WTC11 (cell line): ENCODE results near the gene GINS1. TPM values are rescaled to one million over a fixed set of nuclear protein-coding genes. Genes with fewer than 3 reads are reported as not detected.

ENCODE experiments used
- ATAC-seq: fragments of 200-7000 bp; cut with Tn5 transposase; 2 replicates; pipeline ENCODE4 v1.10.0; 2021; ENCODE audit warnings: mild to moderate bottlenecking, moderate library complexity
- CTCF ChIA-PET: fragments of 300-600 bp; sonication (Branson Sonifier 250); formaldehyde crosslinking; loops from one replicate; lab custom pipeline; 2021; ENCODE audit warnings: antibody characterized with exemption; lab: Charles Lee
- POLR2A ChIA-PET: fragments of 350-600 bp; sonication (Branson Sonifier 250); formaldehyde crosslinking; loops from one replicate; lab custom pipeline; 2021; ENCODE audit warnings: antibody characterized with exemption; lab: Charles Lee
- DNase-seq: peaks from one replicate; pipeline ENCODE4 v3.0.0; 2021; ENCODE audit warnings: low spot score
- H3K27ac Mint-ChIP-seq: 2 replicates; pipeline ENCODE4 v1.8.0; 2021; ENCODE audit warnings: mixed read lengths
- H3K27me3 Mint-ChIP-seq: 2 replicates; pipeline ENCODE4 v1.8.0; 2021; ENCODE audit warnings: low read depth, mild to moderate bottlenecking, moderate library complexity, mixed read lengths
- H3K36me3 Mint-ChIP-seq: 2 replicates; pipeline ENCODE4 v1.8.0; 2021; ENCODE audit warnings: mixed read lengths
- H3K4me1 Mint-ChIP-seq: 2 replicates; pipeline ENCODE4 v1.8.0; 2022; ENCODE audit warnings: mixed read lengths
- H3K4me3 Mint-ChIP-seq: 2 replicates; pipeline ENCODE4 v1.8.0; 2021; ENCODE audit warnings: mild to moderate bottlenecking, moderate library complexity, mixed read lengths
- H3K9me3 Mint-ChIP-seq: 2 replicates; pipeline ENCODE4 v1.8.0; 2021; ENCODE audit warnings: mixed read lengths
- CREB1 ChIP-seq: sonication (generic); formaldehyde crosslinking; IDR thresholded peaks from 2 replicates; pipeline ENCODE4 v1.8.0; 2023; ENCODE audit warnings: mild to moderate bottlenecking, missing genetic modification reagents
- CREM ChIP-seq: sonication (generic); formaldehyde crosslinking; IDR thresholded peaks from 2 replicates; pipeline ENCODE4 v1.8.1; 2022; ENCODE audit warnings: mild to moderate bottlenecking, missing genetic modification reagents, moderate library complexity
- JAZF1 ChIP-seq: fragments of 250-450 bp; sonication (Bioruptor Pico); IDR thresholded peaks from 2 replicates; pipeline ENCODE4 v1.9.0; 2021; ENCODE audit warnings: moderate library complexity, mild to moderate bottlenecking, inconsistent platforms
- NR2C2 ChIP-seq: sonication (generic); formaldehyde crosslinking; IDR thresholded peaks from 2 replicates; pipeline ENCODE4 v1.8.0; 2022; ENCODE audit warnings: mild to moderate bottlenecking, missing genetic modification reagents
- RELA ChIP-seq: sonication (generic); formaldehyde crosslinking; IDR thresholded peaks from 2 replicates; pipeline ENCODE4 v1.8.1; 2022; ENCODE audit warnings: missing genetic modification reagents, mild to moderate bottlenecking, borderline replicate concordance
- RORB ChIP-seq: fragments of 250-450 bp; sonication (Bioruptor Pico); IDR thresholded peaks from 2 replicates; pipeline ENCODE4 v1.9.0; 2021; ENCODE audit warnings: mild to moderate bottlenecking
- ZNF138 ChIP-seq: sonication (generic); formaldehyde crosslinking; conservative IDR thresholded peaks from 2 replicates; pipeline ENCODE4 v1.8.1; 2022; ENCODE audit warnings: mild to moderate bottlenecking, moderate library complexity, missing genetic modification reagents
- ZNF263 ChIP-seq: sonication (generic); formaldehyde crosslinking; IDR thresholded peaks from 2 replicates; pipeline ENCODE4 v1.8.1; 2022; ENCODE audit warnings: low read depth, mild to moderate bottlenecking, moderate library complexity, missing genetic modification reagents
- ZNF396 ChIP-seq: fragments of 250-450 bp; sonication (Bioruptor Pico); IDR thresholded peaks from 2 replicates; pipeline ENCODE4 v1.8.0; 2021; ENCODE audit warnings: mild to moderate bottlenecking, moderate library complexity, borderline replicate concordance
- ZNF416 ChIP-seq: fragments of 250-450 bp; sonication (Bioruptor Pico); IDR thresholded peaks from 2 replicates; pipeline ENCODE4 v1.9.0; 2021; ENCODE audit warnings: mild to moderate bottlenecking, inconsistent platforms
- ZNF423 ChIP-seq: fragments of 250-450 bp; sonication (Bioruptor Pico); IDR thresholded peaks from 2 replicates; pipeline ENCODE4 v2.1.2; 2022; ENCODE audit warnings: mild to moderate bottlenecking, moderate library complexity
- total RNA-seq: library from RNA; stranded (reverse); gene quantifications from 3 replicates; pipeline ENCODE4 v1.2.3, GENCODE V29; 2021
- TF ChIP-seq, protein P1 (sequence below): sonication (generic); formaldehyde crosslinking; IDR thresholded peaks from 2 replicates; pipeline ENCODE4 v1.8.1; 2023; ENCODE audit warnings: mild to moderate bottlenecking, missing genetic modification reagents
- TF ChIP-seq, protein P2 (sequence below): sonication (generic); formaldehyde crosslinking; IDR thresholded peaks from 2 replicates; pipeline ENCODE4 v1.8.1; 2022; ENCODE audit warnings: missing genetic modification reagents, borderline replicate concordance
- TF ChIP-seq, protein P3 (sequence below): fragments of 250-450 bp; sonication (Bioruptor Pico); IDR thresholded peaks from 2 replicates; pipeline ENCODE4 v1.9.0; 2021; ENCODE audit warnings: moderate library complexity, mild to moderate bottlenecking, inconsistent platforms, borderline replicate concordance
- TF ChIP-seq, protein P4 (sequence below): sonication (generic); formaldehyde crosslinking; IDR thresholded peaks from 2 replicates; pipeline ENCODE4 v1.8.0; 2023; ENCODE audit warnings: mild to moderate bottlenecking, missing genetic modification reagents
- TF ChIP-seq, protein P5 (sequence below): sonication (generic); formaldehyde crosslinking; conservative IDR thresholded peaks from 2 replicates; pipeline ENCODE4 v1.8.1; 2022; ENCODE audit warnings: mild to moderate bottlenecking, missing genetic modification reagents
- TF ChIP-seq, protein P6 (sequence below): sonication (generic); formaldehyde crosslinking; IDR thresholded peaks from 2 replicates; pipeline ENCODE4 v1.8.0; 2023; ENCODE audit warnings: missing genetic modification reagents
- TF ChIP-seq, protein P7 (sequence below): sonication (generic); formaldehyde crosslinking; IDR thresholded peaks from 2 replicates; pipeline ENCODE4 v1.8.0; 2023; ENCODE audit warnings: missing genetic modification reagents, mild to moderate bottlenecking, borderline replicate concordance

Gene GINS1
- total RNA-seq, 1 experiment from 2014 or later = 70.4 TPM

DNA sequence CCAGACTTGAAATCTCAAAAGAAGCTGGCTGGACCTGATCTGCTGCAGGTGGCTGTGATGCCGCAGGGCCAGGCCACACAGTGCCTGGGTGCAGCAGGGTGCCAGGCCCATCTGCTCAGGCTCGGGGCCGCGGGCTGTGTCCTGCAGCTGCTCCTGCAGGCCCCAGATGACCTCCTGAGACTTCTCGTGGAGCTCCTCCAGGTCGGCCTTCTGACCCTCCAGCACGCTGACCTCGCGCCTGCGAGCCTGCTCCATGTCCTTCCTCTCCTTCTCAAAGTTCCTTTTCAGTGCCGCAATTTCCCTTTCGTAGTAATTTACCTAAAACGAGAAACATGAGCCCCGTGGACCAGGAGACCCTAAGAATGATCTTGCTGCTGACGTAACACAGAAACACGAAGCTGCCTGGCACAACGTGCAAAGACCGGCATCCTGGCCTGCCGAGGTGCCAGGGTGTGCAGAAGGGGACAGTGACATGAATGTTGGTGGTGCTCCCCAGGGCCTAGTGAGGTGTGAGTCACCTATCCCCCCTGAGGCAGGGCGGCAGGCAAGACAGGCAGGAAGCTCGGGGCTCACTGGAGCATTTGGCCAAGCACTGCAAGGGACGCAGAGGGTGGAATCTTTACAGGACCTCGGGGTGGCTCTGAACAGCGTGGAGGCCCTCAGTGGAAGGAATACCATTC is 71.6 kb downstream of the GINS1 start:
- CTCF ChIA-PET = interaction anchor here (0.8 kb wide), 1 partner anchor 9 kb away, joined by 4 read pairs; no protein-coding TSS in a partner anchor
- H3K36me3 Mint-ChIP-seq = peaks cover 41% of the 10 kb centered on the region
- H3K27ac Mint-ChIP-seq = no peak overlapping the region
- no peak for TF ChIP-seq NR2C2 (CRISPR knock-in tag)
- TF ChIP-seq, protein P1, sequence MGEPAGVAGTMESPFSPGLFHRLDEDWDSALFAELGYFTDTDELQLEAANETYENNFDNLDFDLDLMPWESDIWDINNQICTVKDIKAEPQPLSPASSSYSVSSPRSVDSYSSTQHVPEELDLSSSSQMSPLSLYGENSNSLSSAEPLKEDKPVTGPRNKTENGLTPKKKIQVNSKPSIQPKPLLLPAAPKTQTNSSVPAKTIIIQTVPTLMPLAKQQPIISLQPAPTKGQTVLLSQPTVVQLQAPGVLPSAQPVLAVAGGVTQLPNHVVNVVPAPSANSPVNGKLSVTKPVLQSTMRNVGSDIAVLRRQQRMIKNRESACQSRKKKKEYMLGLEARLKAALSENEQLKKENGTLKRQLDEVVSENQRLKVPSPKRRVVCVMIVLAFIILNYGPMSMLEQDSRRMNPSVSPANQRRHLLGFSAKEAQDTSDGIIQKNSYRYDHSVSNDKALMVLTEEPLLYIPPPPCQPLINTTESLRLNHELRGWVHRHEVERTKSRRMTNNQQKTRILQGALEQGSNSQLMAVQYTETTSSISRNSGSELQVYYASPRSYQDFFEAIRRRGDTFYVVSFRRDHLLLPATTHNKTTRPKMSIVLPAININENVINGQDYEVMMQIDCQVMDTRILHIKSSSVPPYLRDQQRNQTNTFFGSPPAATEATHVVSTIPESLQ (CRISPR knock-in tag) = no peak
- TF ChIP-seq, protein P2, sequence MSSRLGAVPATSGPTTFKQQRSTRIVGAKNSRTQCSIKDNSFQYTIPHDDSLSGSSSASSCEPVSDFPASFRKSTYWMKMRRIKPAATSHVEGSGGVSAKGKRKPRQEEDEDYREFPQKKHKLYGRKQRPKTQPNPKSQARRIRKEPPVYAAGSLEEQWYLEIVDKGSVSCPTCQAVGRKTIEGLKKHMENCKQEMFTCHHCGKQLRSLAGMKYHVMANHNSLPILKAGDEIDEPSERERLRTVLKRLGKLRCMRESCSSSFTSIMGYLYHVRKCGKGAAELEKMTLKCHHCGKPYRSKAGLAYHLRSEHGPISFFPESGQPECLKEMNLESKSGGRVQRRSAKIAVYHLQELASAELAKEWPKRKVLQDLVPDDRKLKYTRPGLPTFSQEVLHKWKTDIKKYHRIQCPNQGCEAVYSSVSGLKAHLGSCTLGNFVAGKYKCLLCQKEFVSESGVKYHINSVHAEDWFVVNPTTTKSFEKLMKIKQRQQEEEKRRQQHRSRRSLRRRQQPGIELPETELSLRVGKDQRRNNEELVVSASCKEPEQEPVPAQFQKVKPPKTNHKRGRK (CRISPR knock-in tag) = no peak
- no peak for TF ChIP-seq ZNF396 (CRISPR knock-in tag)
- TF ChIP-seq CREM (CRISPR knock-in tag) = no peak
- TF ChIP-seq RELA (CRISPR knock-in tag) = no peak
- TF ChIP-seq, protein P3, sequence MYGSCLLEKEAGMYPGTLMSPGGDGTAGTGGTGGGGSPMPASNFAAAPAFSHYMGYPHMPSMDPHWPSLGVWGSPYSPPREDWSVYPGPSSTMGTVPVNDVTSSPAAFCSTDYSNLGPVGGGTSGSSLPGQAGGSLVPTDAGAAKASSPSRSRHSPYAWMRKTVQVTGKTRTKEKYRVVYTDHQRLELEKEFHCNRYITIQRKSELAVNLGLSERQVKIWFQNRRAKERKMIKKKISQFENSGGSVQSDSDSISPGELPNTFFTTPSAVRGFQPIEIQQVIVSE (CRISPR knock-in tag) = no peak
- TF ChIP-seq, protein P4, sequence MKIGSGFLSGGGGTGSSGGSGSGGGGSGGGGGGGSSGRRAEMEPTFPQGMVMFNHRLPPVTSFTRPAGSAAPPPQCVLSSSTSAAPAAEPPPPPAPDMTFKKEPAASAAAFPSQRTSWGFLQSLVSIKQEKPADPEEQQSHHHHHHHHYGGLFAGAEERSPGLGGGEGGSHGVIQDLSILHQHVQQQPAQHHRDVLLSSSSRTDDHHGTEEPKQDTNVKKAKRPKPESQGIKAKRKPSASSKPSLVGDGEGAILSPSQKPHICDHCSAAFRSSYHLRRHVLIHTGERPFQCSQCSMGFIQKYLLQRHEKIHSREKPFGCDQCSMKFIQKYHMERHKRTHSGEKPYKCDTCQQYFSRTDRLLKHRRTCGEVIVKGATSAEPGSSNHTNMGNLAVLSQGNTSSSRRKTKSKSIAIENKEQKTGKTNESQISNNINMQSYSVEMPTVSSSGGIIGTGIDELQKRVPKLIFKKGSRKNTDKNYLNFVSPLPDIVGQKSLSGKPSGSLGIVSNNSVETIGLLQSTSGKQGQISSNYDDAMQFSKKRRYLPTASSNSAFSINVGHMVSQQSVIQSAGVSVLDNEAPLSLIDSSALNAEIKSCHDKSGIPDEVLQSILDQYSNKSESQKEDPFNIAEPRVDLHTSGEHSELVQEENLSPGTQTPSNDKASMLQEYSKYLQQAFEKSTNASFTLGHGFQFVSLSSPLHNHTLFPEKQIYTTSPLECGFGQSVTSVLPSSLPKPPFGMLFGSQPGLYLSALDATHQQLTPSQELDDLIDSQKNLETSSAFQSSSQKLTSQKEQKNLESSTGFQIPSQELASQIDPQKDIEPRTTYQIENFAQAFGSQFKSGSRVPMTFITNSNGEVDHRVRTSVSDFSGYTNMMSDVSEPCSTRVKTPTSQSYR = no peak
- TF ChIP-seq RORB = no peak
- TF ChIP-seq CREB1 (CRISPR knock-in tag) = no peak
- TF ChIP-seq, protein P5, sequence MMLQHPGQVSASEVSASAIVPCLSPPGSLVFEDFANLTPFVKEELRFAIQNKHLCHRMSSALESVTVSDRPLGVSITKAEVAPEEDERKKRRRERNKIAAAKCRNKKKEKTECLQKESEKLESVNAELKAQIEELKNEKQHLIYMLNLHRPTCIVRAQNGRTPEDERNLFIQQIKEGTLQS = no peak
- TF ChIP-seq ZNF423 = no peak
- no peak for TF ChIP-seq JAZF1 (CRISPR knock-in tag)
- TF ChIP-seq ZNF416 (CRISPR knock-in tag) = no peak
- TF ChIP-seq, protein P6, sequence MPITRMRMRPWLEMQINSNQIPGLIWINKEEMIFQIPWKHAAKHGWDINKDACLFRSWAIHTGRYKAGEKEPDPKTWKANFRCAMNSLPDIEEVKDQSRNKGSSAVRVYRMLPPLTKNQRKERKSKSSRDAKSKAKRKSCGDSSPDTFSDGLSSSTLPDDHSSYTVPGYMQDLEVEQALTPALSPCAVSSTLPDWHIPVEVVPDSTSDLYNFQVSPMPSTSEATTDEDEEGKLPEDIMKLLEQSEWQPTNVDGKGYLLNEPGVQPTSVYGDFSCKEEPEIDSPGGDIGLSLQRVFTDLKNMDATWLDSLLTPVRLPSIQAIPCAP = no peak
- no peak for TF ChIP-seq ZNF138 (CRISPR knock-in tag)
- TF ChIP-seq ZNF263 = no peak
- TF ChIP-seq, protein P7, sequence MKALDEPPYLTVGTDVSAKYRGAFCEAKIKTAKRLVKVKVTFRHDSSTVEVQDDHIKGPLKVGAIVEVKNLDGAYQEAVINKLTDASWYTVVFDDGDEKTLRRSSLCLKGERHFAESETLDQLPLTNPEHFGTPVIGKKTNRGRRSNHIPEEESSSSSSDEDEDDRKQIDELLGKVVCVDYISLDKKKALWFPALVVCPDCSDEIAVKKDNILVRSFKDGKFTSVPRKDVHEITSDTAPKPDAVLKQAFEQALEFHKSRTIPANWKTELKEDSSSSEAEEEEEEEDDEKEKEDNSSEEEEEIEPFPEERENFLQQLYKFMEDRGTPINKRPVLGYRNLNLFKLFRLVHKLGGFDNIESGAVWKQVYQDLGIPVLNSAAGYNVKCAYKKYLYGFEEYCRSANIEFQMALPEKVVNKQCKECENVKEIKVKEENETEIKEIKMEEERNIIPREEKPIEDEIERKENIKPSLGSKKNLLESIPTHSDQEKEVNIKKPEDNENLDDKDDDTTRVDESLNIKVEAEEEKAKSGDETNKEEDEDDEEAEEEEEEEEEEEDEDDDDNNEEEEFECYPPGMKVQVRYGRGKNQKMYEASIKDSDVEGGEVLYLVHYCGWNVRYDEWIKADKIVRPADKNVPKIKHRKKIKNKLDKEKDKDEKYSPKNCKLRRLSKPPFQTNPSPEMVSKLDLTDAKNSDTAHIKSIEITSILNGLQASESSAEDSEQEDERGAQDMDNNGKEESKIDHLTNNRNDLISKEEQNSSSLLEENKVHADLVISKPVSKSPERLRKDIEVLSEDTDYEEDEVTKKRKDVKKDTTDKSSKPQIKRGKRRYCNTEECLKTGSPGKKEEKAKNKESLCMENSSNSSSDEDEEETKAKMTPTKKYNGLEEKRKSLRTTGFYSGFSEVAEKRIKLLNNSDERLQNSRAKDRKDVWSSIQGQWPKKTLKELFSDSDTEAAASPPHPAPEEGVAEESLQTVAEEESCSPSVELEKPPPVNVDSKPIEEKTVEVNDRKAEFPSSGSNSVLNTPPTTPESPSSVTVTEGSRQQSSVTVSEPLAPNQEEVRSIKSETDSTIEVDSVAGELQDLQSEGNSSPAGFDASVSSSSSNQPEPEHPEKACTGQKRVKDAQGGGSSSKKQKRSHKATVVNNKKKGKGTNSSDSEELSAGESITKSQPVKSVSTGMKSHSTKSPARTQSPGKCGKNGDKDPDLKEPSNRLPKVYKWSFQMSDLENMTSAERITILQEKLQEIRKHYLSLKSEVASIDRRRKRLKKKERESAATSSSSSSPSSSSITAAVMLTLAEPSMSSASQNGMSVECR = no peak
- no peaks in the 10 kb centered on the region for H3K9me3 Mint-ChIP-seq
- POLR2A ChIA-PET = no interaction called here
- no peak overlapping the region for H3K4me3 Mint-ChIP-seq
- DNase-seq (no peak), ATAC-seq (no peak)
- H3K27me3 Mint-ChIP-seq = no peaks in the 10 kb centered on the region
- no peaks in the 10 kb centered on the region for H3K4me1 Mint-ChIP-seq
